ENCODE measurements around the gene C10orf90. TPM values are rescaled to one million over a fixed set of nuclear protein-coding genes. Genes with fewer than 3 reads are reported as not detected.

The C10orf90 gene
- total and polyA plus RNA-seq, 4 donors, result 1.7 to 3.4 (median 3.2) TPM

DNA sequence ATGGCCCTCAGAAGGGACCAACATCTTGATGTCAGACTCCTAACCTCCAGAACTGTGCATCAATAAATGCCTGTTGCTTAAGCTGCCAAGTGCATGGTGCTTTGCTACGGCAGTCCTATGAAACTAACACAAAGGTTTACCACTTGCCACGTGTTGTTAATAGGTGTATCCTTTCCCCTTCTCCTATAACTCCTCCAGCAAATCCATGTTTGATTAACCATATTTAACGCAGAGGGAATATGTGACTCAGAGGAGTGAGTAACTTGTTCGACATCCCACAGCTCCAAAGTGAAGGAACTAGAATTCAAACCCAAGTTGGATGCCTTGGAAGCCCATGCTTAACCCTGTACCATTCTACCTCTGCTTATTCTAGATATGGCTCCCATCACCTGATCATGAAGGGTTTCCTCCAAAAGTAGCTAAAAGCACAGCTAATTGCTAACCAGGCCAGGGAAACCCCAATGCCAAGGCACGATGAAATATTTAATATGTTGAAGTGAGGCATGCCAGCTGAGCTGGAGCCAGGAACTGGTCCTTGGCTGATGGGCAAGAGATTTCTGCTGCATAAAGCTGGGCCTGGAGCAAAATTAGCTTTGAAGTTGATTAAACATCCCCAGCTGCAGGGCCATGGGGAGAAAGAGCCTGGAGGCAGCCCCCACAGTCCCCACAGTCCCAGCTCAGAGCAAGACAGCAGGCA, 131.9 kb downstream of the C10orf90 start:
- 86% methylated on average over 1 of the region's 5 CpGs for WGBS (ENCODE audit: insufficient coverage)
- H3K9me3 ChIP-seq (ENCODE audit: control insufficient read depth, insufficient read depth, low read length), result no peaks in the 10 kb centered on the region
- no peak overlapping the region for H3K4me3 ChIP-seq (ENCODE audit: low read depth, low read length)
- DNase-seq (ENCODE audit: low read depth in 4 of 6, low spot score in 6 of 6), result peak in 2 of 6 donors; percentile 28 to 71
- H3K27me3 ChIP-seq (ENCODE audit: control insufficient read depth, insufficient read depth, low read length), result no peaks in the 10 kb centered on the region
- peaks cover 3% of the 10 kb centered on the region for H3K4me1 ChIP-seq (ENCODE audit: control insufficient read depth, insufficient read depth, low read length)
- no peak overlapping the region for H3K27ac ChIP-seq (ENCODE audit: low read depth, low read length)
- no peaks in the 10 kb centered on the region for H3K36me3 ChIP-seq (ENCODE audit: control insufficient read depth, insufficient read depth, low read length)

DNA sequence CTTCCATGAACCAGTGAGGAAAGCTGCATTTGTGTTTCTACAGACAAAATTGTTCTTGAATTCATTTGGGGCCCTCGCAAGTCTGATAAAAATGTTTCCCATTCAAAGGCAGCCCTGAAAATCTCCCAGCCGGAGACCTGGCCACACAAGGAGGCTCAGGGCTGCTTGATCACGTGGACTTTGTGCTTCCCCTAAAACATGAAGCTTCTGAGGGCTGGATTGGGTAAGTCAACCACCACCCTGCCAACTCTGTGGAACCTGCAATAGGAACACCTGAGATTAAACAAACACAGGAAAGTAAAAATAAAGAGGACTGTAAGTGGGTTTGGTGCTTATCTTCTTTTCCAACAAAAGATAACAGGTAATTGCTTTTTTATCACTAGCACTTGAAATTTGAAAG, 133.8 kb downstream of the C10orf90 start:
- Histone ChIP-seq H3K27ac (ENCODE audit: low read depth, low read length) (no peak overlapping the region), H3K4me3 (ENCODE audit: low read depth, low read length) (no peak overlapping the region), H3K36me3 (ENCODE audit: control insufficient read depth, insufficient read depth, low read length) (no peaks in the 10 kb centered on the region), H3K27me3 (ENCODE audit: control insufficient read depth, insufficient read depth, low read length) (no peaks in the 10 kb centered on the region), H3K4me1 (ENCODE audit: control insufficient read depth, insufficient read depth, low read length) (peaks cover 3% of the 10 kb centered on the region), H3K9me3 (ENCODE audit: control insufficient read depth, insufficient read depth, low read length) (no peaks in the 10 kb centered on the region)
- no peak for DNase-seq (ENCODE audit: low read depth in 4 of 6, low spot score in 6 of 6)
- WGBS (ENCODE audit: insufficient coverage), result 100% methylated on average over 2 of the region's 3 CpGs

DNA sequence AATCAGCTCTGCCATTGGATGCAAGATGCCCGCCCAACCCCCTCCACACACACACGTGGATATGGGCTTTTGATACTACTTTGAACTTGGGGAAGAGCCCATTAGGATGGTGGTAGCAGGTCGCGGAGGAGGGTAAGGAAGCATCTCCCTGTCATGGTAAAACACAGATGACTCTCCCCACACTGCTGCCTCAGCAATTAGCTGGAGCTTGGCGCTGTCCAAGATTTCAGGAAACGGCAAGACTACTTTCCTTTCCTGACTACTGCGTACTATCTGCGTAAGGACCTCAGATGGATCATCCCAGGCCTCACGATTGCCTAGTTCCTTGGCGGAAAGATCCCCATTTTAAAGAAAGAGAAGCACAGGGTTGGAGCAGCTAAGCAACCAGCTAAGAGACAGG, 134.3 kb downstream of the C10orf90 start:
- no peaks in the 10 kb centered on the region for H3K36me3 ChIP-seq (ENCODE audit: control insufficient read depth, insufficient read depth, low read length)
- H3K27ac ChIP-seq (ENCODE audit: low read depth, low read length), result no peak overlapping the region
- DNase-seq (ENCODE audit: low read depth in 4 of 6, low spot score in 6 of 6), result peak in 1 of 6 donors; percentile 11
- H3K4me1 ChIP-seq (ENCODE audit: control insufficient read depth, insufficient read depth, low read length), result peaks cover 3% of the 10 kb centered on the region
- WGBS (ENCODE audit: insufficient coverage), result 84% methylated on average over 6 of the region's 10 CpGs
- no peaks in the 10 kb centered on the region for H3K9me3 ChIP-seq (ENCODE audit: control insufficient read depth, insufficient read depth, low read length)
- no peaks in the 10 kb centered on the region for H3K27me3 ChIP-seq (ENCODE audit: control insufficient read depth, insufficient read depth, low read length)
- no peak overlapping the region for H3K4me3 ChIP-seq (ENCODE audit: low read depth, low read length)

DNA sequence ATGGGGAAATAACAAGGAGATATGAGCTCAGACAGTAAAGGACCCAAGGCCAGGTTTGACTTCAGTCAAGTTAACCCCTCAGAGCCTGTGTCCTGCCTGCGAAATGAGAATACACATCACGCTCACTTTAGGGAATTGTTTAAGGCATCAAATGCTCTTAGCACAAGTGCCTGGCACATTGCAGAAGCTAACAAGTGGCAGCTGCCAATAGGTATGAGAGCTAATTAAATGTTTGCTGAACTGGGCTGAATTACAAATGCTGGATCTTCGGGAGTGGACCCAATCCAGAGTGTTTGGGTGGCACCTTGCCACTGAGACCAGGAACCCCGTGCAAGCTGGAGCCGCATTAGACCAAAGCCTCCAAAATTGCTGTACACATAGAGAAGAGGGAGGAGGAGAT, 136.8 kb downstream of the C10orf90 start:
- WGBS (ENCODE audit: insufficient coverage), result 95% methylated on average over 4 of the region's 5 CpGs
- Histone ChIP-seq H3K4me3 (ENCODE audit: low read depth, low read length) (no peak overlapping the region), H3K9me3 (ENCODE audit: control insufficient read depth, insufficient read depth, low read length) (no peaks in the 10 kb centered on the region), H3K27ac (ENCODE audit: low read depth, low read length) (no peak overlapping the region), H3K36me3 (ENCODE audit: control insufficient read depth, insufficient read depth, low read length) (no peaks in the 10 kb centered on the region), H3K4me1 (ENCODE audit: control insufficient read depth, insufficient read depth, low read length) (no peaks in the 10 kb centered on the region), H3K27me3 (ENCODE audit: control insufficient read depth, insufficient read depth, low read length) (no peaks in the 10 kb centered on the region)
- DNase-seq (ENCODE audit: low read depth in 4 of 6, low spot score in 6 of 6), result no peak

DNA sequence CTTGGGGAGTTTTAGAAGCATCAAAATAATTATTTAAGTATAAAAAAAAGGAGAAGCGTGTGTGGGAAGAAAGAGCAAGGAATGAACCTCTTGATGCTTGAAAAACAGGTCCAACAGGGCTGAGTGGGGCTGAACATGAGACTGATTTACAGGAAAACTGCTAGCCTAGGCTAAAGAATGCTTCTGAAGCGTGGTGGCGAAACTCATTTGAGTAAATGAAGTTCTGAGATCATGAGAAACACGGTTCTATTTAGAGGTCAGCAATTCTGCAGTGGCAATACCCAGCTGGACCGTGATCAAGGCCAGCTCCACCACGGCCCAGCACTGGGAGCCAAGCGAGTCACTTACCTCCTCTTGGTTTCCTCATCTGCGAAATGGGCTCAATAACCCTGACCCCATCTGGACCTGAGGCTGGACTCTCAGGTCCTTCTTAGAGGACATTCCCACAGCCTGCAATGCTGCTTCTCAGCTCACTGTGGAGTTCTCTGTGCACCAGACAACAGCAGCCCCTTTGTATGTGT, 142.1 kb downstream of the C10orf90 start:
- 98% methylated on average over 8 of the region's 8 CpGs for WGBS (ENCODE audit: insufficient coverage)
- Histone ChIP-seq H3K27me3 (ENCODE audit: control insufficient read depth, insufficient read depth, low read length) (peaks cover 14% of the 10 kb centered on the region), H3K9me3 (ENCODE audit: control insufficient read depth, insufficient read depth, low read length) (no peaks in the 10 kb centered on the region), H3K4me3 (ENCODE audit: low read depth, low read length) (no peak overlapping the region), H3K4me1 (ENCODE audit: control insufficient read depth, insufficient read depth, low read length) (peaks cover 8% of the 10 kb centered on the region), H3K36me3 (ENCODE audit: control insufficient read depth, insufficient read depth, low read length) (no peaks in the 10 kb centered on the region), H3K27ac (ENCODE audit: low read depth, low read length) (no peak overlapping the region)
- DNase-seq (ENCODE audit: low read depth in 4 of 6, low spot score in 6 of 6), result no peak

DNA sequence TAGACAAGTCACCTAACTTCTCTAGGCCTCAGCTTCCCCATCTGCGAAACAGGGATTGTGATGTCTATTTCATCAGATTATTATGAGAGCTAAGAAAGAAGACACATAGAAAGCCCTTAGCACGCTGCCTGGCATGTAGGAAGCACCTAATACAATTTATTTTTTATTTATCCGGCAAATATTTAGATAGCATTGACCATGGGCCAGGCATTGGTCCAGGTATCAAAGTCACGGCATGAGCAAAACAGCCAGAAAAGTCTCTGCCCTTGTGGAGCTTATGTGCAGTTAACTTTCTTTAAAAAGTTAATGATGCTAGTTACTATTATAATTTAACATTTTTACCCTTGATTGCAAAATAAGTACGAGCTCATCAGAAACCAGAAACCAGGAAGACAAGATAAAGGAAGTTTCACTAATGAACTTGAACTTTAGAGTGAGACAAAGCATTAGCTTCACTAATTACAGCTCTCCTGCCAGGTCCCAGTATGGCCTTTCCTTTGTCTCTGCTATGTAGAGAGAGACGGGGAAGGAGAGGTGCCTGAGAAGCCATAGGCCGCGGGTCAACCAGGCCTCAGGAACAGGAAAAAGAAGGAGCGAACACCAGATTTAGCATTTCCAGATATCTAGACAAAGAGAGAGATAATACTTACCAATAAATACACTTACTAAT, 142.7 kb downstream of the C10orf90 start:
- peaks cover 14% of the 10 kb centered on the region for H3K27me3 ChIP-seq (ENCODE audit: control insufficient read depth, insufficient read depth, low read length)
- no peak overlapping the region for H3K4me3 ChIP-seq (ENCODE audit: low read depth, low read length)
- peaks cover 8% of the 10 kb centered on the region for H3K4me1 ChIP-seq (ENCODE audit: control insufficient read depth, insufficient read depth, low read length)
- no peaks in the 10 kb centered on the region for H3K36me3 ChIP-seq (ENCODE audit: control insufficient read depth, insufficient read depth, low read length)
- no peak for DNase-seq (ENCODE audit: low read depth in 4 of 6, low spot score in 6 of 6)
- no CpG with 5 or more reads among the region's 9 CpGs for WGBS (ENCODE audit: insufficient coverage)
- no peak overlapping the region for H3K27ac ChIP-seq (ENCODE audit: low read depth, low read length)
- H3K9me3 ChIP-seq (ENCODE audit: control insufficient read depth, insufficient read depth, low read length), result no peaks in the 10 kb centered on the region

DNA sequence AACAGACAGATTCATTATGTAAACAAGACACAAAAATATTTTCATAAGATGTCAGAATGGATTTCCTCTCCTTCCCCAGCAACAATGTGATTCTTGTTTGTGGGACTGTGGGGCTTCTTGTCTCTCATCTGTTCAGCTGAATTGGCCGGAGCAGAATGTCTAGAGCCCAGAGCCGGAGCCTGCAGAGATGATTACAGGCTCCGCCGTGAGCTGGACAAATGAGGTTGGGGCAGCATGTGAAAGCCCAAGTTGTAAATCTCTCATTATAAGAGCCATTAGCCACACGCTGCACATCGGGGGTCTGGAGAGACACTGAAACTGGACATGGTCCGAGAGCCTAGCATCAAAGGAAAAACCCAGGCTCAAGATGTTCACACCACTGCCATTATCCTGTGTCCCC, 145.2 kb downstream of the C10orf90 start:
- Histone ChIP-seq H3K4me3 (ENCODE audit: low read depth, low read length) (no peak overlapping the region), H3K4me1 (ENCODE audit: control insufficient read depth, insufficient read depth, low read length) (peaks cover 8% of the 10 kb centered on the region), H3K36me3 (ENCODE audit: control insufficient read depth, insufficient read depth, low read length) (no peaks in the 10 kb centered on the region), H3K27me3 (ENCODE audit: control insufficient read depth, insufficient read depth, low read length) (peaks cover 14% of the 10 kb centered on the region), H3K27ac (ENCODE audit: low read depth, low read length) (no peak overlapping the region), H3K9me3 (ENCODE audit: control insufficient read depth, insufficient read depth, low read length) (no peaks in the 10 kb centered on the region)
- WGBS (ENCODE audit: insufficient coverage), result 26% methylated on average over 7 of the region's 7 CpGs
- DNase-seq (ENCODE audit: low read depth in 4 of 6, low spot score in 6 of 6), result peak in 3 of 6 donors; percentile 22 to 69 (median 54)

DNA sequence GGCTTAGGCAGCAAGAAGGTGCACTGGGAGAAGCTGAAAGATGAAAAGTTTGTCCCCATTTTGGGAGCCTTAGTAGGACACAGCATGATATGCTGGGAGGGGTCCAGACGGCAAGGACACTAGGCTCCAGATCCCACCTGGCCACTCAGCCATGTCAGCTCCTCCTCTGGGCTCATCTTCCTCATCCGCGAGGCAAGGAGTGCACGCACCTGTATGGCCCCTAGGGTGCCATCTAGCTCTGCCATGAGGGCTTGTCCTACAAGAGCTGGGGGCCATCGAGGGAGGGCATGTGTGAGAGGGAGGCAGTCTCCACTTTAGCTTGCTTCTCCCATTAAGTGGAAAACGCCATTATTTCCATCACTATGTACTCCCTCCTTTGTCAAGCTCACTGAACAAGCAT, 146.0 kb downstream of the C10orf90 start:
- no peak for DNase-seq (ENCODE audit: low read depth in 4 of 6, low spot score in 6 of 6)
- H3K9me3 ChIP-seq (ENCODE audit: control insufficient read depth, insufficient read depth, low read length), result no peaks in the 10 kb centered on the region
- 55% methylated on average over 3 of the region's 6 CpGs for WGBS (ENCODE audit: insufficient coverage)
- H3K4me3 ChIP-seq (ENCODE audit: low read depth, low read length), result no peak overlapping the region
- peaks cover 14% of the 10 kb centered on the region for H3K27me3 ChIP-seq (ENCODE audit: control insufficient read depth, insufficient read depth, low read length)
- H3K27ac ChIP-seq (ENCODE audit: low read depth, low read length), result no peak overlapping the region
- H3K4me1 ChIP-seq (ENCODE audit: control insufficient read depth, insufficient read depth, low read length), result peaks cover 8% of the 10 kb centered on the region
- H3K36me3 ChIP-seq (ENCODE audit: control insufficient read depth, insufficient read depth, low read length), result no peaks in the 10 kb centered on the region

DNA sequence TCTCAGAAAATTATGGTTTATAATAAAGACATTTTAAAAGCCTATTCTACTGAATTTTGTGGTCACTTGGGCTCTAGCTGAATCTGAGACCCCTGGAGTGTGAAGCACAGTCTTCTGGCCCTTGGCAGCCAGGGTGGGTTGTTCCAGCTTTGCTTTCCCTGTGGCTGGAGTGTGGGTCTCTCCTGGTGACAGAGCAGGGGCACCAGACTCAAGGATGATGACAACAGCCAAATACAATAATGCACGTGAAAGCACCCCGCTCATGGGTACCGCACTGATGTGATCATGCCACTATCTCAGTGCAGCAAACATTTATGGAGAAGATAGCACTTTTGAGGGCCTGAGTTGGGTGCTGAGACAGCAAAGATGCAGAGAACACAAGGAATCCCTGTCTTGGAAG, 147.4 kb downstream of the C10orf90 start:
- 67% methylated on average over 3 of the region's 3 CpGs for WGBS (ENCODE audit: insufficient coverage)
- Histone ChIP-seq H3K36me3 (ENCODE audit: control insufficient read depth, insufficient read depth, low read length) (no peaks in the 10 kb centered on the region), H3K4me1 (ENCODE audit: control insufficient read depth, insufficient read depth, low read length) (peaks cover 8% of the 10 kb centered on the region), H3K4me3 (ENCODE audit: low read depth, low read length) (no peak overlapping the region), H3K9me3 (ENCODE audit: control insufficient read depth, insufficient read depth, low read length) (no peaks in the 10 kb centered on the region), H3K27ac (ENCODE audit: low read depth, low read length) (no peak overlapping the region), H3K27me3 (ENCODE audit: control insufficient read depth, insufficient read depth, low read length) (peaks cover 11% of the 10 kb centered on the region)
- DNase-seq (ENCODE audit: low read depth in 4 of 6, low spot score in 6 of 6), result no peak

DNA sequence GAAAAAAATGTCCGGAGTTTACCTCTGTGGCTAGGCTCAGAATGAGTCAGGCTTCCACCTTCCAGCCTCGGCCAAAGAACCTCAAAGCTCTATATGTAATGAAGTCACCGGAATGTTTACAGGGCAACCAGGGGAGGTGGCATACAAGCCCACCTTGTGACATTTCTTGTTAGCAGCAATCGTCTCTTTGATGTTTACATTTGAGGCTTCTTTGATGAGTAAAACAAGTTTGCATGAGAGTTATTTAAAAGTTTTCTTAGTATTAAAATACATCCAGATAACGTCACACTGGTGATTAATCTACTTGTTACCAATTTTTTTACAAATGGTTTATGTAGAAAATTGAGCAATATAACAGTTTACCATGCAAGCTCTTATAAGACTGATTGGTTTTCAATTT, 149.1 kb downstream of the C10orf90 start:
- H3K4me3 ChIP-seq (ENCODE audit: low read depth, low read length), result no peak overlapping the region
- H3K27me3 ChIP-seq (ENCODE audit: control insufficient read depth, insufficient read depth, low read length), result peaks cover 11% of the 10 kb centered on the region
- no peak overlapping the region for H3K27ac ChIP-seq (ENCODE audit: low read depth, low read length)
- no peaks in the 10 kb centered on the region for H3K9me3 ChIP-seq (ENCODE audit: control insufficient read depth, insufficient read depth, low read length)
- DNase-seq (ENCODE audit: low read depth in 4 of 6, low spot score in 6 of 6), result no peak
- no peaks in the 10 kb centered on the region for H3K36me3 ChIP-seq (ENCODE audit: control insufficient read depth, insufficient read depth, low read length)
- WGBS (ENCODE audit: insufficient coverage), result no CpG with 5 or more reads among the region's 5 CpGs
- peaks cover 8% of the 10 kb centered on the region for H3K4me1 ChIP-seq (ENCODE audit: control insufficient read depth, insufficient read depth, low read length)
